Rectal smooth muscle tissue (tissue), 1 donor: ENCODE results near the gene DNMT3L.
"Not testable (repeated sequence)": the region's sequence is repeated elsewhere in the genome, so short reads cannot be mapped to it uniquely, and the experiment has no call there.

ENCODE experiments used
- H3K27ac ChIP-seq: one replicate; pipeline ENCODE4 v1.7.0; 2013; ENCODE audit warnings: low read depth, low read length, inconsistent platforms
- H3K27me3 ChIP-seq: one replicate; pipeline ENCODE4 v1.7.0; 2013; ENCODE audit warnings: low read length; ENCODE audit not compliant: control insufficient read depth, insufficient read depth
- H3K36me3 ChIP-seq: one replicate; pipeline ENCODE4 v1.7.0; 2013; ENCODE audit warnings: low read length; ENCODE audit not compliant: control insufficient read depth, insufficient read depth
- H3K4me1 ChIP-seq: one replicate; pipeline ENCODE4 v1.7.0; 2013; ENCODE audit warnings: low read length; ENCODE audit not compliant: control insufficient read depth, insufficient read depth
- H3K4me3 ChIP-seq: one replicate; pipeline ENCODE4 v1.7.0; 2013; ENCODE audit warnings: low read length
- H3K9ac ChIP-seq: one replicate; pipeline ENCODE4 v1.7.0; 2013; ENCODE audit warnings: low read length

The DNMT3L gene

DNA sequence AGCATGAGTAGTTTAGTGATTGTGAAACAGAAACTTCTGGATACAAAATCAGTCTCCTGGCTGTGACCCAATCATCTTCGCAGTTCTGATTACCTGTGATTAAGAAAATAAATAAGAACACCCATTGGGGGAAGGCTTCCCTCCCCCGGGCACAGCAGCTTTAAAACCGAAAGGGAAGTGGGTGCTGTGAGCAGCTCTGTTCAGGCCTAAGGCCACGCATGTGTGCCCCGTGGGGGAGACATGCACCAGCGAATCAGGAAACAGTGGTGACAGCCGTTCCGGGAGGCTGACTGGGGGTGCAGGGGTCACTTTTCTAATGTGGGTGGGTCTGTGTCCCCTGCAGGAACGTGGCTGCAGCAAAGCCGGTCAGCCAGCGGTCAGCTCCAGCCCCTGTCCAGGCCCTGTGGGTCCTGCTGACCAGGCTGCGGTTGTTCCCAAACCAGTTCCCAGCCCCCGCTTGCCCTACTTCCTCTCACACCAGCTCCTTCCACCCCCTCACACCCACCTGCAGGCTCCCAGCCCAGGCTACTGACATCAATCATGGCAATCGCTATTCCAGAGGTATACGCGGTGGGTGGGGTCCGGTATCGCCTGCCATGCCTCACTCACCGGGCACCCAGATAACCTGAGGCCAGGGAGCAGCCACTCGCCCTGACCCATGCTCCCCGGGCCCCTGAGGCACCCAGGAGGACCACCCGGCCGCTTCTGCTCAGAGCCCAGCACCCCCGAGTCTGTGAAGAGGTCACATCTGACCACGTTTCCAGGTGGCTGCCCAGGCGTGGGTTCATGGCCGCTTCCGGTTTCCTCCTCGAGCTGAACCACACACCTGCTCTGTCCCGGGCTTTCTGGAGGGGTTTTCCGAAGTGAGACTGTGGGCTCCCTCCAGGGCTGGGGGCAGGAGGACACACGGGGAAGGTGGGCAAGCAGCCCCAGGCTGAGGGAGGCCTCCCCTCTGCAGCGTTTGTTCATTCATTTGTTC lies 54.7 kb downstream of the DNMT3L start:
- not testable (repeated sequence) for H3K36me3 ChIP-seq, H3K27ac ChIP-seq, H3K4me3 ChIP-seq, H3K9ac ChIP-seq, H3K27me3 ChIP-seq, H3K4me1 ChIP-seq

DNA sequence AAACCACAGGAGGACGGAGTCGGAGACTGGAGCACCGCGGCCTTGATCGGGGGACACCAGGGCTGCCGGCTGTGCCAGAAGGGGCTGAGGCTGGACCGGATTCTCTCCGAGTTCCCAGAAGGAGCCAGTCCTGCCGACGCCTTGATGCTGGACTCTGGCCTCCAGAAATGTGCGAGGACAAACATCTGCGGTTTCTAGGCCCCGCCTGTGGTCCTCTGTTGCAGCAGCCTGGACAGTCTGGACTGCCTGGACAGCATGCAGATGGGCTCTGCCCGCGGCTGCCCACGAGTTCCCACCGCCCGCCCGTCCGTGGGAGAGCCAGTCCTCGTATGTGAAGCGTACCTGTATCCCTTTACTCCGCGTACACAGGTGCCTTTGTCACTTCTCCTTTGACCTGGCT lies 55.5 kb downstream of the DNMT3L start:
- H3K27ac ChIP-seq, H3K36me3 ChIP-seq, H3K9ac ChIP-seq, H3K27me3 ChIP-seq, H3K4me3 ChIP-seq, H3K4me1 ChIP-seq: not testable (repeated sequence)

DNA sequence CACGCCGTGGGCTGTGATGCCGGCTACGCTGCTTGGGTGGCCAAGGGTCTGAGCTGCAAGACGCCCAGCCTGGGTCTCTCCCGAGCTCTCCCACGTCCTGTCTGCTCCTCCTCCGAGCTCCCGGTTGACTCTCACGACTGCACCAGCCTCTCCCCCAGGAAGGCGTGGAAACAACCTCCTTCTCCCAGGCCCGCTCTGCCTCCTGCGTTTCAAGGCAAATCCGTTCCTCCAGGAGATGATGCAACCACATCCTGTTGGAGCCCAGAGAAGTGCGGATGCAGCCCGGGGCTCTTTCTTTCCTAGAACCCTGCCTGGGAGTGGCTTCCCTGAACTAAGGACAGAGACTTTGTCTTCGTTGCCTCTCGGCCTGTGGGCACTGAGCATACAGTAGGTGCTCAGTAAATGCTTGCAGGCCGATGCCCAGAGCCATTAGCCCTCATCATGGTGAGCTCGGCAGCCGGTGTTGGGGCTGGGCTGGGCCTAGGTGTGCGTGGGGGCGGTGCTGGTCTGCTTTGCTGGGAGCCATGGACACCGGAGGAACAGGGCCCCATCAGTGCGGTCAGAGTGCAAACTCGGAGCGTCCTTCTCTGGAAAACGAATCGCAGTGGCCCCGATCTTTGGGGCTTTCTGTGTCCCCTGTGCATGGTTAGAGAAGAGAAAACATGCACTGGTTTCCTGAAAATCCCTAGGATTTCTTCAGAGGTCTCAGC lies 59.0 kb downstream of the DNMT3L start:
- H3K27ac ChIP-seq, H3K27me3 ChIP-seq, H3K4me1 ChIP-seq, H3K36me3 ChIP-seq, H3K4me3 ChIP-seq, H3K9ac ChIP-seq: not testable (repeated sequence)

GRCh38 chr21:44199997-44200396 lies 61.7 kb downstream of the DNMT3L start:
- H3K4me3 ChIP-seq, H3K27me3 ChIP-seq, H3K27ac ChIP-seq, H3K4me1 ChIP-seq, H3K36me3 ChIP-seq, H3K9ac ChIP-seq: not testable (repeated sequence)

- Histone ChIP-seq H3K4me3 (no peak overlapping the region), H3K27me3 (no peaks in the 10 kb centered on the region), H3K4me1 (no peaks in the 10 kb centered on the region), H3K36me3 (no peaks in the 10 kb centered on the region), H3K27ac (no peak overlapping the region), H3K9ac (no peak overlapping the region)
These were observed 62.2 kb downstream of the DNMT3L start for GRCh38 chr21:44199448-44199847.

DNA sequence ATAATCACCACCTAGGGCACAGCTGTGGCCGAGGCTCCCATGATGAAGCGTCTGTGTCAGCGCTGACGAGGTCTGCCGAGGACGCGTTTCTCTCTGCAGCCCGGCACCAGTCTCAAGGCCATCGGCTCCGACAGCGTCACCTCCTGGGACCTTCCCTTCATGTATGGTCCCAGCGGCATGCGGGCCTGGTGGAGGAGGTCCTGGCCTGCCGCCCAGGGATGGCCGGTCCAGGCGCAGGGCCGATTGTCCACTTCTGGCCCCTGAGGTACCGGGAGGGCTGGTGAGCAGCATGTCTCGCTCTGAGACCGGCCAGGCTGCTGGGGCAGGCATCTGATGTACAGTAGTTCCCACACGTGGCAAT lies 64.6 kb downstream of the DNMT3L start:
- not testable (repeated sequence) for H3K27me3 ChIP-seq, H3K9ac ChIP-seq, H3K27ac ChIP-seq, H3K4me1 ChIP-seq, H3K36me3 ChIP-seq, H3K4me3 ChIP-seq
